ENCODE measurements around the gene DSCAM. TPM values are rescaled to one million over a fixed set of nuclear protein-coding genes. Genes with fewer than 3 reads are reported as not detected.

Gene DSCAM
- total RNA-seq, 1 donor from 2014 or later: 0.20 TPM

DNA sequence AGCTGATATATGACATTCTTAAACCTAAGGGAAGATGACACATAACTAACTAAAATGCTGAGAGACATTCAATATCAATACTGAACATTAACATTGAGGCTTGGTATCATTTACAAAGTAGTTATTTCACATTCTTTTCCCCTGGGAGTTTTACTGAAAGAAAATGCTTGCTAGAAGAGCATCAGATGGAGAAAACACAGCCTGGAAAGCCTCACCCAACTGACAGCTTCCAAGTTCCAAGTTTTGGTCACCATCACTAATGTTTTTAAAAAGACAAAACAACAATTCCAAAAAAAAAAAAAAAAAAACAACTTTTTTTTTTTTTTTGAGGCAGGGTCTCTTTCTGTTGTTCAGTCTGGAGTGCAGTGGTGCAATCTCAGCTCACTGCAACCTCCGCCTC lies 80.6 kb downstream of the DSCAM start:
- no peak for DNase-seq

DNA sequence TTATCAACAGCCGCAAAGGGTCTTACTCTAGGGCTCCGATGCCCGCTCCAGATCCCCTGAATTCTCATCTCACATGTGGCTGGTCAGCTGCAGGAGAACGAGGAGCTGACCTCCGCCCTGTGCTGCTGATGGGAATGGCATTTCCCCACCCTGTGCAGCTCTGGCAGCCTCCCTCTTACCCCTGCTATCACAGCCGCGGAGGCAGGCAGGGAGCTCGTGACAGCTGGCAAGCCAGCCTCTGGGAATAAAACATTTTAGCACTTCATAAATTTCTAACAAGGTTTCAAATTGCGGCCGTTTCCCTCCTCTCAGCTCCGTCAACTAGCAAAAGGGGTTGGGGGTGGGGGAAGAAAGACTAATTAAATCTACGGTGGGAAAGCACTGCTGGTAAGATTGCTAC lies 81.1 kb downstream of the DSCAM start:
- DNase-seq: no peak

GRCh38 chr21:40760821-40761220 lies 86.1 kb downstream of the DSCAM start:
- no peak for DNase-seq

DNA sequence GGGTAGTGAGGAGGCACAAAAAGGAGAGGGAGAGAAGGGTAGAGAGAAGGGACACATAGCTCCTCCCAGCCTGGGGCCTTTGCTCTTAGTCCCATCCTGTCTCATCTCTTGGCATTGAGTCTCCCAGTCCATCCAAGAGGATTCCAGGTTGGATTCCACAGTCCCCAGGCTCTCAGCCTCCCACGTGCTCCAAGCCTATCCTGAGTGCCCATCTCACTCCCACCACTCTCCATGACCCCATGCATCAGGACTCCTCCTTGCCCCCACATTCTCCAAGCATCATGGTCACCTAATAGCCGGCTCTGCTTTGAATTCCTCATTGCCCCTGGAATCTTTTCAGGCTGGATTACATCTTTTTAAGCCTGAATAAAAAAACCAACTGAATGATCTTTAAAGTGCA lies 87.9 kb downstream of the DSCAM start:
- DNase-seq: no peak

DNA sequence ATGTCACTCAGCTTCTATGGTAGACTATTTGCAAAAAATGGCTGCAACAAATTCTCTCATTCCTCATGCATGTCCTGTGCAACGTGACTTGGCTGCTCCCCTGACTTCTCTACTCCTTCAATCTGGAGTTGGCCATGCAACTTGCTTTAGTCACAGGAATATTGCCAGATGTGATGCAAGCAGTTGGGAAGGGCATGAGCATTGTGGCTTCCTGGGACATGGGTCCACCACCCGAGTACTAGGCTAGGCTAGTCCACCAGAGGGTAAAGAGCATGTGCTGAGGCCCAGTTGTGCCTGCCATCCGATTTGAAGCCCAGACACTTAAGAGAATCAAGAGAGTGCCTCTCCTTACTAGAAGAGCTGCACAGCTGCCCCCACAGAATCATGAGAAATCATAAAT lies 89.6 kb downstream of the DSCAM start:
- DNase-seq: no peak

- no peak for DNase-seq
These were observed 92.5 kb downstream of the DSCAM start for GRCh38 chr21:40754466-40754865.

- no peak for DNase-seq
These were observed 93.2 kb downstream of the DSCAM start for GRCh38 chr21:40753756-40754155.

DNA sequence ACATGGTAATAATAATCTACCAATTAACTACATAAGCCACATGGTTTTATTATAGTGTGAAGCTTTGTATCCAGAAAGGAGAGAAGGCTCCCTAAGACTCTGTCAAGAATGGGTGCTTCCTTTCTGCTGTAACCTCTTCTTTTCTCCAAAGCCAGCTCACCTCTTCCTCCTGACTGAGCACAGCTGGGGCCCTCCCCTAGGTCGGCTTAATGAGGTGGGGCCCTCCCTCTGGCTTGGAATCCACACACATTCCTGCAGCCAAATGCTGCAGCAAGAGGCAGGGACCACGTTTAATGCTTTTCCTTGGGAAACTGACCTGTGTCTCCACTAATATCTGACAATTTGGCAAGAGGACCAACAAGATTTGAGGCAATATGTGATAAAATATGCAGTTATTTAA lies 94.8 kb downstream of the DSCAM start:
- no peak for DNase-seq

GRCh38 chr21:40751221-40751620 lies 95.7 kb downstream of the DSCAM start:
- DNase-seq: no peak

DNA sequence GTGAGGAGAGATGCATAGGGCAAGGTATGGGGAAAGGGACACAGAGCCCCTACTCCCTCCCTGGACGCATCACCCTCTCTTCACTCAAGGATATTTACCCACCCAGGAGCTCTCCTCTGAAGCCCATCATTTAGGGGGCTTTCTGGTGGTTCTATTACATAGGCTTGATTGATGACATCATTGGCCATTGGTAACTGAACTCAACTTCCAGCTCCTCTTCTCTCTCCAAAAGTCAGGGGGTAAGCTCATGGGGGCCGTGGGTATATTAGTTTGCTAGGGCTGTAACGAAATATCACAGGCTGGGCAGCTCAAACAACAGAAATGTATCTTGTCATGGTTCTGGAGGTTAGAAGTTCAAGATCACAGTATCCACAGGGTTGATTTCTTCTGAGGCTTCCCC lies 110.8 kb downstream of the DSCAM start:
- no peak for DNase-seq

DNA sequence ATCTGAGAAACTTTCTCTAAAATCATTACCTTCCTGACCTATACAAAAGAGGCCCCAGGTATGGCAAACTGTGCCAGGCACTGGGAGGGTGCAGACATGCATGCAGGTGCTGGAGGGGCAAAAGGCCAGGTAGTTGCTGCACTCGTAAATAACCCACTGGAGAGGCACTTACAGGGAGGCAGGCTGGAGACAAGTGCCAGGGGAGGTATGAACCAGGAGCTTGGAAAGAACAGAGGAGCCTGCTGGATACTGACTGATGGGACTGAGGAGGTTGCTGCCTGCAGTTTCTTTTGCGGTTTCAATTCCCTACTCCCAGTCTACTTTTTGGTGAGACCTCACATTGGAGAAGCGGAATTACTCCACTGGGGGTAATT lies 113.9 kb downstream of the DSCAM start:
- no peak for DNase-seq

- no peak for DNase-seq
These were observed 114.5 kb downstream of the DSCAM start for GRCh38 chr21:40732253-40733023.

- DNase-seq: no peak
These were observed 115.8 kb downstream of the DSCAM start for GRCh38 chr21:40731206-40731605.

DNA sequence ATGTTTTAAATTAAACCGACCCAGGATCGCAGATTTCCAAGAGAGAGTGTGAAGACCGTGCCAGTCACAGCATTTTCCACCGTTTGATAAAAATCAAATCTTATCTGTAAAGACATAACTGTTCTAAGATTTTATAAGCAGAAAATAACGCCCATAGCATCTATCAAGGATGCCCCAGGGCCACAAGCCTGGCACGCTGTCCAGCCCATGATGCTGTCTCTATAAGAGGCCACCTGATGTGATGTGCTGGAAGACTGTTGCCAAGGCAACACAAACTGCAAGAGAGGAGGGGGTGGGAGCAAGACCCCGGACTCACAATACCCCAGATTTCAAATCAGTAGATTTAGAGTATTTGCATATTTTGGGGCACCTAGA lies 116.5 kb downstream of the DSCAM start:
- DNase-seq: no peak

GRCh38 chr21:40729761-40730425 lies 117.1 kb downstream of the DSCAM start:
- no peak for DNase-seq

GRCh38 chr21:40723966-40724365 lies 123.0 kb downstream of the DSCAM start:
- no peak for DNase-seq

GRCh38 chr21:40723317-40723716 lies 123.6 kb downstream of the DSCAM start:
- DNase-seq: no peak

DNA sequence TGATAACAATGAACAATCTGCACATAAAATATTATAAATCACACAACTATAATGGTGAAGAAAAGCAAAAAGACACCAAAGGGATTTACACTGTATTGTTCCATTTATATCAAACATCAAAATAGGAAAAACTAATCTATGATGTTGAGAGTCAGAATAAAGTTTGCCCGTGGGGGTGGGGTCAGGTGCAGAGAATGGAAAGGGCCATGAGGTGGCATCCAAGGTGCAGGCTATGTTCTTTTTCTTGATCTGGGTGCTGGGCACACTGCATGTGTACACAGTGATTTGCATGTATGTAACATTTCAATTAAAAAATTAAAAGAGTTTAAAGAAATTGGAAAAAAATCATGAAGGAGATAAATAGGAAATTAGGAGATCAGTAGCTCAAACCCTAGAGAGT lies 127.3 kb downstream of the DSCAM start:
- no peak for DNase-seq

- DNase-seq: no peak
These were observed 129.9 kb downstream of the DSCAM start for GRCh38 chr21:40717028-40717427.

DNA sequence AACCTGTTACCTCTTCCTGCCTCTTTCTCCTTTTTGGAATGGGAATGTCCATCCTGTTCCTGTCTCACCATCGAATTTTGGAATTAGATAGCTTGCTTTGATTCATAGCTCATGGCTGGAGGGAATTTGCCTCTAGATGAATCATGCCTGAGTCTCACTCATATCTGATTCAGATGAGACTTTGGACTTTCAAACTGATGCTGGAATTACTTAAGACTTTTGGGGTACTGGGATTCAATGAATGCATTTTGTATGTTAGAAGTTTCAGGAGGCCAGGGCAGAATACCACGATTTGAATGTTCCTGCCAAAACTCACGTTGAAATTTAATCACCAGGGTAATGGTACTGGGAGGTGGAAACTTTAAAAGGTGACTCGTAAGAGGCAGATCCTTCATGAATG lies 132.4 kb downstream of the DSCAM start:
- no peak for DNase-seq

GRCh38 chr21:40707656-40708244 lies 139.2 kb downstream of the DSCAM start:
- DNase-seq: no peak

DNA sequence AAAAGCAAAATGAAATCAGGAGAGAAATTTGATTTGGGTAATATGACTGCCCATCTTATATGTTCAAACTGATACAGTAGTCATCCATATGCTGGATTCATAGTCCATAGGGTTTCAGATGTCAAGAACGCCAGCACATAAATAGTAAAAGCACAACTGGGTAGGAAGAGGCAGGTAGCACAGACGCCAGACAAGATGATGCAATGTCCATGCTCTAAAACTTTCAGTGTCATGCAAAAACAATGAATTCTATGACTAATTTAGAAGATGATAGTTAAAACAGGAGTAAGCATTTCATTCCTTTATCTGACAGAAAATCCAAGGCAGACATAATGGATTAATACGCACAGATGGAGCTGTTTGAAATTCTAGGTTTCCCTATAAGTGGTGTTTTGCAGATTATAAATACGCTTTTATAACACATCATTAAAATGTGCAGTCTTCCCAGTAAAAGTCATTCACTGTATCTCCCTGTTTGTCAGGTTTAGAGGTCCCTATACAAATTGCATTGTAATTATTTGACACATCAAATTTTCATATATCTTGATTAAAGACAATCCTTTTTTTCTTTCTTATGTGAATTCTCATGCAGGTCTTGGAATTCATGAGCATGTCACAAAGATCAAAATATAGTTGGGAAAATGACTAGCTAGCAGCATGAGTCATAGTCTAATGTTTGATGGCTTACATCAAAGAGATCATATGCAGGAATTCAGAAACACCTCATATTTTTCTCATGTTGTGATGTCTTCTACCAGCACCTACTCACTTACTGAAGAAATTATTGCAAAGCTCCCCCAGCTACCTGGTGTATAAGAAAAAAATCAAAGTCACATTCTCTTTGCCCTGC lies 139.9 kb downstream of the DSCAM start:
- DNase-seq: no peak

DNA sequence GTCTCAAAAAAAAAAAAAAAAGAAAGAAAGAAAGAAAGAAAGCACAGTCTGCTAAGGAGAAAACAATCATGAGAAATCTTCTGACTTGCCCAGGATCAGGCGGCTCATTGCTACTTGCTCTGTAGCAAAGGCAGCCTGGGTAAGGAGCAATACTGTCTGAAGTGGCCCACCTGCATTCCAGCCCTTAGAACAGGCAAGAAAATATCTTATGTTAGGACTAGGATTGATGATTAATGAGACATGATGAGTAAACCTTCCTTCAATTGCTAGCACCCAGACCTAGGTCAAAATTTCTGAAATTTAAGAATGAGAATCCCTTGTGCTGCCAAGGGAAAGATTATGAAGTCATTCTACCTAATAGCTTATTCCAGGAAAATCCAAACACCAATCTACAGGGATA lies 140.8 kb downstream of the DSCAM start:
- DNase-seq: no peak
